ENCODE results near the gene PPIL1.

- TF ChIP-seq CTCF (conservative IDR thresholded peaks at IDR 0.05; ENCODE audit: low read depth, low read length) (no peak), EZH2 (IDR thresholded peaks at IDR 0.05; ENCODE audit: borderline replicate concordance, low read depth, low read length, poor library complexity, severe bottlenecking) (no peak)
These were observed 57.3 kb downstream of the PPIL1 start for GRCh38 chr6:36817176-36817817.
